HEK293 (cell line): Measurements from ENCODE around the gene HDAC10.

Experiments used
- BCL11A ChIP-seq: fragments of 450-650 bp; formaldehyde crosslinking; IDR thresholded peaks from 2 replicates; pipeline ENCODE4 v1.5.1; 2016; ENCODE audit warnings: low read depth, missing biosample characterization, missing genetic modification characterization
- GLIS1 ChIP-seq: fragments of 450-650 bp; formaldehyde crosslinking; IDR thresholded peaks from 2 replicates; pipeline ENCODE4 v1.5.1; 2016; ENCODE audit warnings: missing biosample characterization, missing genetic modification characterization
- GLIS2 ChIP-seq: fragments of 450-650 bp; formaldehyde crosslinking; IDR thresholded peaks from 2 replicates; pipeline ENCODE4 v1.5.1; 2016; ENCODE audit warnings: missing biosample characterization, missing genetic modification characterization
- HOXD13 ChIP-seq: sonication (generic); formaldehyde crosslinking; IDR thresholded peaks from 2 replicates; pipeline ENCODE4 v1.8.0; 2022; ENCODE audit warnings: missing genetic modification reagents, borderline replicate concordance
- KLF7 ChIP-seq: fragments of 450-650 bp; formaldehyde crosslinking; IDR thresholded peaks from 2 replicates; pipeline ENCODE4 v1.5.1; 2016; ENCODE audit warnings: missing biosample characterization, missing genetic modification characterization, borderline replicate concordance
- KLF9 ChIP-seq: fragments of 450-650 bp; formaldehyde crosslinking; IDR thresholded peaks from 2 replicates; pipeline ENCODE4 v1.5.1; 2016; ENCODE audit warnings: missing biosample characterization, missing genetic modification characterization, low read depth
- SP2 ChIP-seq: fragments of 450-650 bp; formaldehyde crosslinking; IDR thresholded peaks from 2 replicates; pipeline ENCODE4 v1.5.1; 2016; ENCODE audit warnings: missing biosample characterization, missing genetic modification characterization
- SP7 ChIP-seq: fragments of 450-650 bp; formaldehyde crosslinking; IDR thresholded peaks from 2 replicates; pipeline ENCODE4 v1.5.1; 2016; ENCODE audit warnings: missing biosample characterization, missing genetic modification characterization
- ZFP41 ChIP-seq: fragments of 450-650 bp; formaldehyde crosslinking; IDR thresholded peaks from 2 replicates; pipeline ENCODE4 v1.5.1; 2016; ENCODE audit warnings: missing biosample characterization, missing genetic modification characterization, borderline replicate concordance
- ZNF10 ChIP-seq: fragments of 450-650 bp; formaldehyde crosslinking; IDR thresholded peaks from 2 replicates; pipeline ENCODE4 v1.5.1; 2017; ENCODE audit warnings: missing biosample characterization, missing genetic modification characterization
- ZNF121 ChIP-seq: fragments of 450-650 bp; formaldehyde crosslinking; IDR thresholded peaks from 2 replicates; pipeline ENCODE4 v1.5.1; 2016; ENCODE audit warnings: missing biosample characterization, missing genetic modification characterization
- ZNF140 ChIP-seq: fragments of 450-650 bp; formaldehyde crosslinking; IDR thresholded peaks from 2 replicates; pipeline ENCODE4 v1.5.1; 2016; ENCODE audit warnings: missing biosample characterization, missing genetic modification characterization
- ZNF311 ChIP-seq: fragments of 450-650 bp; formaldehyde crosslinking; IDR thresholded peaks from 2 replicates; pipeline ENCODE4 v1.5.1; 2017; ENCODE audit warnings: missing biosample characterization, missing genetic modification characterization, borderline replicate concordance
- ZNF350 ChIP-seq: fragments of 450-650 bp; formaldehyde crosslinking; IDR thresholded peaks from 2 replicates; pipeline ENCODE4 v1.5.0; 2017; ENCODE audit warnings: missing biosample characterization, mild to moderate bottlenecking, missing genetic modification characterization
- ZNF37A ChIP-seq: fragments of 450-650 bp; IDR thresholded peaks from 2 replicates; pipeline ENCODE4 v1.5.1; 2018; ENCODE audit warnings: missing biosample characterization, missing genetic modification characterization
- ZNF404 ChIP-seq: fragments of 450-650 bp; formaldehyde crosslinking; IDR thresholded peaks from 2 replicates; pipeline ENCODE4 v1.5.1; 2017; ENCODE audit warnings: missing biosample characterization, missing genetic modification characterization
- ZNF544 ChIP-seq: fragments of 450-650 bp; formaldehyde crosslinking; IDR thresholded peaks from 2 replicates; pipeline ENCODE4 v1.5.0; 2017; ENCODE audit warnings: missing biosample characterization, missing genetic modification characterization
- ZNF555 ChIP-seq: fragments of 450-650 bp; formaldehyde crosslinking; conservative IDR thresholded peaks from 2 replicates; pipeline ENCODE4 v1.5.1; 2017; ENCODE audit warnings: missing biosample characterization, mild to moderate bottlenecking, missing genetic modification characterization, inconsistent platforms
- ZNF654 ChIP-seq: fragments of 450-650 bp; formaldehyde crosslinking; IDR thresholded peaks from 2 replicates; pipeline ENCODE4 v1.5.1; 2016; ENCODE audit warnings: low read depth, missing biosample characterization, missing genetic modification characterization
- ZNF677 ChIP-seq: fragments of 450-650 bp; IDR thresholded peaks from 2 replicates; pipeline ENCODE4 v1.5.0; 2018; ENCODE audit warnings: missing biosample characterization, mild to moderate bottlenecking, missing genetic modification characterization, moderate library complexity
- ZNF776 ChIP-seq: fragments of 450-650 bp; formaldehyde crosslinking; IDR thresholded peaks from 2 replicates; pipeline ENCODE4 v1.5.0; 2017; ENCODE audit warnings: missing biosample characterization, missing genetic modification characterization, borderline replicate concordance
- ZNF830 ChIP-seq: fragments of 450-650 bp; IDR thresholded peaks from 2 replicates; pipeline ENCODE4 v1.5.0; 2018; ENCODE audit warnings: missing biosample characterization, missing genetic modification characterization, low read depth, mild to moderate bottlenecking, moderate library complexity
- TF ChIP-seq, protein P1 (sequence below): fragments of 450-650 bp; formaldehyde crosslinking; IDR thresholded peaks from 2 replicates; pipeline ENCODE4 v1.5.1; 2016; ENCODE audit warnings: missing biosample characterization, missing genetic modification characterization
- TF ChIP-seq, protein P2 (sequence below): fragments of 450-650 bp; formaldehyde crosslinking; IDR thresholded peaks from 2 replicates; pipeline ENCODE4 v1.5.1; 2017; ENCODE audit warnings: missing biosample characterization, missing genetic modification characterization
- TF ChIP-seq, protein P3 (sequence below): fragments of 450-650 bp; formaldehyde crosslinking; IDR thresholded peaks from 2 replicates; pipeline ENCODE4 v1.5.1; 2017; ENCODE audit warnings: missing biosample characterization, mild to moderate bottlenecking, missing genetic modification characterization, moderate library complexity
- TF ChIP-seq, protein P4 (sequence below): fragments of 450-650 bp; formaldehyde crosslinking; IDR thresholded peaks from 2 replicates; pipeline ENCODE4 v1.5.1; 2016; ENCODE audit warnings: missing biosample characterization, missing genetic modification characterization, borderline replicate concordance
- TF ChIP-seq, protein P5 (sequence below): fragments of 450-650 bp; formaldehyde crosslinking; IDR thresholded peaks from 2 replicates; pipeline ENCODE4 v1.5.1; 2016; ENCODE audit warnings: missing biosample characterization, missing genetic modification characterization

HDAC10 gene

DNA sequence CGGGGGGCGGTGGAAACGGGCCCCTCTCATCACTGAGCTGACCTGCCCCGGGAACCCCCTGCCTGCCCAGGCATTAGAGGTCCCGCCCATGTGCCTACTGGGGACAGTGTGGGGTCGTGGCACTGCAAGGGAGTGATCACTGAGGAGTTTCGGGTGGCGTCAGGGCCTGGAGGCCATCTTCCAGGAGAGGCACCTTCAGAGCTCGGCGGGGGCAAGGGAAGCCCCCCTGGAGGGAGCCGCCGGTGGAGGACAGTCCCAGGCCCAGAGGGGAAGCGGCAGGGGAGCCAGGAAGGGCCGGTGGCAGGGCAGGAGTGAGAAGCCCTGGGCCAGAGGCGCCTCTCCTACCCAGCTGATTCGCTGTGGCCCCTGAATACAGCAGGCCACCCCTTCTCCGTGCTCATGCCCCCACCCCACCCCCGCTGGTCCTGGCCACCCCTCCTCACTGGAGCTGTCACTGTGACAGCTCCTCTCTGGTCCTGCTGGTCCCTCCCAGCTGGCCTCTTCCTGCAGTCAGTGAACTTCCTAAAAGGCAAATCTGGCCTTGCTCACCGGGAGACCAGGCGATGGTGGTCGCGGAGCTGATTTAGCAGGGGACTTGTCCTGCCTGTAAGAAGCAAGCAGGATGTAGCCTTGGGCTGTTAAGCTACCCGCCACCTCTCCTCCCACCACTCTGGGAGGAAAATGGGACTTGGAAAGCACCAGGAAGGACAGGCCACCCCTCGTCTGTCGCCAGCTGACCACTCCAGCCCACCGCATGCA is 21.2 kb upstream of the HDAC10 start (continued):
- no peak for TF ChIP-seq ZNF555 (tag by site-specific recombination)
- no peak for TF ChIP-seq ZNF776 (tag by site-specific recombination)
- TF ChIP-seq ZNF677 (tag by site-specific recombination) = no peak
- TF ChIP-seq ZNF654 (tag by site-specific recombination) = no peak
- TF ChIP-seq, protein P1, sequence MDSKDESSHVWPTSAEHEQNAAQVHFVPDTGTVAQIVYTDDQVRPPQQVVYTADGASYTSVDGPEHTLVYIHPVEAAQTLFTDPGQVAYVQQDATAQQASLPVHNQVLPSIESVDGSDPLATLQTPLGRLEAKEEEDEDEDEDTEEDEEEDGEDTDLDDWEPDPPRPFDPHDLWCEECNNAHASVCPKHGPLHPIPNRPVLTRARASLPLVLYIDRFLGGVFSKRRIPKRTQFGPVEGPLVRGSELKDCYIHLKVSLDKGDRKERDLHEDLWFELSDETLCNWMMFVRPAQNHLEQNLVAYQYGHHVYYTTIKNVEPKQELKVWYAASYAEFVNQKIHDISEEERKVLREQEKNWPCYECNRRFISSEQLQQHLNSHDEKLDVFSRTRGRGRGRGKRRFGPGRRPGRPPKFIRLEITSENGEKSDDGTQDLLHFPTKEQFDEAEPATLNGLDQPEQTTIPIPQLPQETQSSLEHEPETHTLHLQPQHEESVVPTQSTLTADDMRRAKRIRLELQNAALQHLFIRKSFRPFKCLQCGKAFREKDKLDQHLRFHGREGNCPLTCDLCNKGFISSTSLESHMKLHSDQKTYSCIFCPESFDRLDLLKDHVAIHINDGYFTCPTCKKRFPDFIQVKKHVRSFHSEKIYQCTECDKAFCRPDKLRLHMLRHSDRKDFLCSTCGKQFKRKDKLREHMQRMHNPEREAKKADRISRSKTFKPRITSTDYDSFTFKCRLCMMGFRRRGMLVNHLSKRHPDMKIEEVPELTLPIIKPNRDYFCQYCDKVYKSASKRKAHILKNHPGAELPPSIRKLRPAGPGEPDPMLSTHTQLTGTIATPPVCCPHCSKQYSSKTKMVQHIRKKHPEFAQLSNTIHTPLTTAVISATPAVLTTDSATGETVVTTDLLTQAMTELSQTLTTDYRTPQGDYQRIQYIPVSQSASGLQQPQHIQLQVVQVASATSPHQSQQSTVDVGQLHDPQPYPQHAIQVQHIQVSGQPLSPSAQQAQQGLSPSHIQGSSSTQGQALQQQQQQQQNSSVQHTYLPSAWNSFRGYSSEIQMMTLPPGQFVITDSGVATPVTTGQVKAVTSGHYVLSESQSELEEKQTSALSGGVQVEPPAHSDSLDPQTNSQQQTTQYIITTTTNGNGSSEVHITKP = peak; percentile 40
- TF ChIP-seq BCL11A (tag by site-specific recombination) = 0 out of 2 replicates have a peak, but pooled peaks have one; percentile 12
- TF ChIP-seq ZNF140 (tag by site-specific recombination) = no peak
- TF ChIP-seq ZNF121 = no peak
- peak; percentile 68 for TF ChIP-seq GLIS2 (tag by site-specific recombination)
- no peak for TF ChIP-seq HOXD13
- no peak for TF ChIP-seq ZNF404 (tag by site-specific recombination)
- TF ChIP-seq ZNF311 (tag by site-specific recombination) = no peak
- TF ChIP-seq, protein P2, sequence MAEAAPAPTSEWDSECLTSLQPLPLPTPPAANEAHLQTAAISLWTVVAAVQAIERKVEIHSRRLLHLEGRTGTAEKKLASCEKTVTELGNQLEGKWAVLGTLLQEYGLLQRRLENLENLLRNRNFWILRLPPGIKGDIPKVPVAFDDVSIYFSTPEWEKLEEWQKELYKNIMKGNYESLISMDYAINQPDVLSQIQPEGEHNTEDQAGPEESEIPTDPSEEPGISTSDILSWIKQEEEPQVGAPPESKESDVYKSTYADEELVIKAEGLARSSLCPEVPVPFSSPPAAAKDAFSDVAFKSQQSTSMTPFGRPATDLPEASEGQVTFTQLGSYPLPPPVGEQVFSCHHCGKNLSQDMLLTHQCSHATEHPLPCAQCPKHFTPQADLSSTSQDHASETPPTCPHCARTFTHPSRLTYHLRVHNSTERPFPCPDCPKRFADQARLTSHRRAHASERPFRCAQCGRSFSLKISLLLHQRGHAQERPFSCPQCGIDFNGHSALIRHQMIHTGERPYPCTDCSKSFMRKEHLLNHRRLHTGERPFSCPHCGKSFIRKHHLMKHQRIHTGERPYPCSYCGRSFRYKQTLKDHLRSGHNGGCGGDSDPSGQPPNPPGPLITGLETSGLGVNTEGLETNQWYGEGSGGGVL (tag by site-specific recombination) = no peak
- TF ChIP-seq GLIS1 = peak; percentile 89
- TF ChIP-seq, protein P3, sequence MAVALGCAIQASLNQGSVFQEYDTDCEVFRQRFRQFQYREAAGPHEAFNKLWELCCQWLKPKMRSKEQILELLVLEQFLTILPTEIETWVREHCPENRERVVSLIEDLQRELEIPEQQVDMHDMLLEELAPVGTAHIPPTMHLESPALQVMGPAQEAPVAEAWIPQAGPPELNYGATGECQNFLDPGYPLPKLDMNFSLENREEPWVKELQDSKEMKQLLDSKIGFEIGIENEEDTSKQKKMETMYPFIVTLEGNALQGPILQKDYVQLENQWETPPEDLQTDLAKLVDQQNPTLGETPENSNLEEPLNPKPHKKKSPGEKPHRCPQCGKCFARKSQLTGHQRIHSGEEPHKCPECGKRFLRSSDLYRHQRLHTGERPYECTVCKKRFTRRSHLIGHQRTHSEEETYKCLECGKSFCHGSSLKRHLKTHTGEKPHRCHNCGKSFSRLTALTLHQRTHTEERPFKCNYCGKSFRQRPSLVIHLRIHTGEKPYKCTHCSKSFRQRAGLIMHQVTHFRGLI (tag by site-specific recombination) = no peak
- no peak; the same call in 1 of the 2 replicates for TF ChIP-seq SP2 (tag by site-specific recombination)
- no peak for TF ChIP-seq ZNF830 (tag by site-specific recombination)
- no peak for TF ChIP-seq SP7
- TF ChIP-seq ZNF10 (tag by site-specific recombination) = peak; percentile 62; the same call in 1 of the 2 replicates
- TF ChIP-seq KLF7 (tag by site-specific recombination) = 0 out of 2 replicates have a peak, but pooled peaks have one; percentile 13
- no peak for TF ChIP-seq ZNF37A
- TF ChIP-seq ZNF544 (tag by site-specific recombination) = no peak
- TF ChIP-seq KLF9 (tag by site-specific recombination) = no peak; the same call in 1 of the 2 replicates
- no peak for TF ChIP-seq ZNF350 (tag by site-specific recombination)
- TF ChIP-seq ZFP41 = no peak
- TF ChIP-seq, protein P4, sequence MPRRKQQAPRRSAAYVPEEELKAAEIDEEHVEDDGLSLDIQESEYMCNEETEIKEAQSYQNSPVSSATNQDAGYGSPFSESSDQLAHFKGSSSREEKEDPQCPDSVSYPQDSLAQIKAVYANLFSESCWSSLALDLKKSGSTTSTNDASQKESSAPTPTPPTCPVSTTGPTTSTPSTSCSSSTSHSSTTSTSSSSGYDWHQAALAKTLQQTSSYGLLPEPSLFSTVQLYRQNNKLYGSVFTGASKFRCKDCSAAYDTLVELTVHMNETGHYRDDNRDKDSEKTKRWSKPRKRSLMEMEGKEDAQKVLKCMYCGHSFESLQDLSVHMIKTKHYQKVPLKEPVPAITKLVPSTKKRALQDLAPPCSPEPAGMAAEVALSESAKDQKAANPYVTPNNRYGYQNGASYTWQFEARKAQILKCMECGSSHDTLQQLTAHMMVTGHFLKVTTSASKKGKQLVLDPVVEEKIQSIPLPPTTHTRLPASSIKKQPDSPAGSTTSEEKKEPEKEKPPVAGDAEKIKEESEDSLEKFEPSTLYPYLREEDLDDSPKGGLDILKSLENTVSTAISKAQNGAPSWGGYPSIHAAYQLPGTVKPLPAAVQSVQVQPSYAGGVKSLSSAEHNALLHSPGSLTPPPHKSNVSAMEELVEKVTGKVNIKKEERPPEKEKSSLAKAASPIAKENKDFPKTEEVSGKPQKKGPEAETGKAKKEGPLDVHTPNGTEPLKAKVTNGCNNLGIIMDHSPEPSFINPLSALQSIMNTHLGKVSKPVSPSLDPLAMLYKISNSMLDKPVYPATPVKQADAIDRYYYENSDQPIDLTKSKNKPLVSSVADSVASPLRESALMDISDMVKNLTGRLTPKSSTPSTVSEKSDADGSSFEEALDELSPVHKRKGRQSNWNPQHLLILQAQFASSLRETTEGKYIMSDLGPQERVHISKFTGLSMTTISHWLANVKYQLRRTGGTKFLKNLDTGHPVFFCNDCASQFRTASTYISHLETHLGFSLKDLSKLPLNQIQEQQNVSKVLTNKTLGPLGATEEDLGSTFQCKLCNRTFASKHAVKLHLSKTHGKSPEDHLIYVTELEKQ (tag by site-specific recombination) = no peak
- TF ChIP-seq, protein P5, sequence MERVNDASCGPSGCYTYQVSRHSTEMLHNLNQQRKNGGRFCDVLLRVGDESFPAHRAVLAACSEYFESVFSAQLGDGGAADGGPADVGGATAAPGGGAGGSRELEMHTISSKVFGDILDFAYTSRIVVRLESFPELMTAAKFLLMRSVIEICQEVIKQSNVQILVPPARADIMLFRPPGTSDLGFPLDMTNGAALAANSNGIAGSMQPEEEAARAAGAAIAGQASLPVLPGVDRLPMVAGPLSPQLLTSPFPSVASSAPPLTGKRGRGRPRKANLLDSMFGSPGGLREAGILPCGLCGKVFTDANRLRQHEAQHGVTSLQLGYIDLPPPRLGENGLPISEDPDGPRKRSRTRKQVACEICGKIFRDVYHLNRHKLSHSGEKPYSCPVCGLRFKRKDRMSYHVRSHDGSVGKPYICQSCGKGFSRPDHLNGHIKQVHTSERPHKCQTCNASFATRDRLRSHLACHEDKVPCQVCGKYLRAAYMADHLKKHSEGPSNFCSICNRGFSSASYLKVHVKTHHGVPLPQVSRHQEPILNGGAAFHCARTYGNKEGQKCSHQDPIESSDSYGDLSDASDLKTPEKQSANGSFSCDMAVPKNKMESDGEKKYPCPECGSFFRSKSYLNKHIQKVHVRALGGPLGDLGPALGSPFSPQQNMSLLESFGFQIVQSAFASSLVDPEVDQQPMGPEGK = peak; percentile 45
